ENCODE results near the gene TCTN1. TPM values are rescaled to one million over a fixed set of nuclear protein-coding genes. Genes with fewer than 3 reads are reported as not detected.

Gene TCTN1
- total and polyA plus RNA-seq, 2 of the 13 experiments (the other 11 are each of a cell fraction or from before 2014, with no cell fraction given): 13.6 to 16.0 TPM

DNA sequence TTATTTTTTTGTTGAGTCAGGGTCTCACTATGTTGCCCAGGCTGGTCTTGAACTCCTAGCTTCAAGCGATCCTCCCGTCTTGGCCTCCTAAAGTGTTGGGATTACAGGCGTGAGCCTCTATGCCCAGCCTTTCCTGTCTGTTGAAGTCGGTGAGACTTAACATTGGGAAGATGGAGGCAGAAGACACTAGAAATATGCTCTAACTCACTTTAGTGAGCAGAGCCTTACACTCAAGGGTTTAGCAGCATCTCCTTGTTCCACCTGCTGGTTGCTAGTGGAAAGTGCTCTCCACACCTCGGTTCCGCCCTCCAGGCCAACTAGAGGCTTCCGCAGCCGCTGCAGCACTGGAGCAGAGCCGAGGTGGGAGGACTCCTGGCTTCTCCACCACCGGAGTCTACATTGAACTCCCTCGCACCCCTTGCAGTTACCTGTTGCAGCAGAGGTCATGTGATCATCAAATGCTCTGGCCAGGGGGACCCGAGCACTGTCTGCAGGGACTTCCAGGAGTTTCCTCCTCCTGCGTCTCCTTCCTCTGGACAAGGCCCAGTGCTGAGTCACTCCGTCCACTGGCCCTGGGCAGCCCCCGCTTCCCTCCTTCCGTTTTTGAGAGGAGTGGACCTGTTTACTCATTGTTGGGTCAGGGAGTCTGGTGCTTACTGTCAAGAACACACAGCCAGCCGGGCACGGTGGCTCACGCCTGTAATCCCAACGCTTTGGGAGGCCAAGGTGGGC is 84.4 kb downstream of the TCTN1 start (continued):
- TF ChIP-seq NCOA2 (CRISPR knock-in tag; IDR thresholded peaks at IDR 0.05): 0 out of 2 replicates have a peak, but pooled peaks have one; percentile 10
- TF ChIP-seq, protein P1, sequence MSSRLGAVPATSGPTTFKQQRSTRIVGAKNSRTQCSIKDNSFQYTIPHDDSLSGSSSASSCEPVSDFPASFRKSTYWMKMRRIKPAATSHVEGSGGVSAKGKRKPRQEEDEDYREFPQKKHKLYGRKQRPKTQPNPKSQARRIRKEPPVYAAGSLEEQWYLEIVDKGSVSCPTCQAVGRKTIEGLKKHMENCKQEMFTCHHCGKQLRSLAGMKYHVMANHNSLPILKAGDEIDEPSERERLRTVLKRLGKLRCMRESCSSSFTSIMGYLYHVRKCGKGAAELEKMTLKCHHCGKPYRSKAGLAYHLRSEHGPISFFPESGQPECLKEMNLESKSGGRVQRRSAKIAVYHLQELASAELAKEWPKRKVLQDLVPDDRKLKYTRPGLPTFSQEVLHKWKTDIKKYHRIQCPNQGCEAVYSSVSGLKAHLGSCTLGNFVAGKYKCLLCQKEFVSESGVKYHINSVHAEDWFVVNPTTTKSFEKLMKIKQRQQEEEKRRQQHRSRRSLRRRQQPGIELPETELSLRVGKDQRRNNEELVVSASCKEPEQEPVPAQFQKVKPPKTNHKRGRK (CRISPR knock-in tag; IDR thresholded peaks at IDR 0.05): no peak
- no peak for TF ChIP-seq ZNF598 (CRISPR knock-in tag; IDR thresholded peaks at IDR 0.05; ENCODE audit: borderline replicate concordance)
- no peak for TF ChIP-seq BRD4 (CRISPR knock-in tag; IDR thresholded peaks at IDR 0.05)
- TF ChIP-seq FOXA3 (CRISPR knock-in tag; IDR thresholded peaks at IDR 0.05): no peak; the same call in 1 of the 2 replicates
- no peak for TF ChIP-seq ZNF367 (CRISPR knock-in tag; IDR thresholded peaks at IDR 0.05; ENCODE audit: borderline replicate concordance)
- no peak for TF ChIP-seq IRF2 (CRISPR knock-in tag; IDR thresholded peaks at IDR 0.05)
- no peak for TF ChIP-seq ZNF33A (CRISPR knock-in tag; IDR thresholded peaks at IDR 0.05; ENCODE audit: borderline replicate concordance)
- TF ChIP-seq, protein P2, sequence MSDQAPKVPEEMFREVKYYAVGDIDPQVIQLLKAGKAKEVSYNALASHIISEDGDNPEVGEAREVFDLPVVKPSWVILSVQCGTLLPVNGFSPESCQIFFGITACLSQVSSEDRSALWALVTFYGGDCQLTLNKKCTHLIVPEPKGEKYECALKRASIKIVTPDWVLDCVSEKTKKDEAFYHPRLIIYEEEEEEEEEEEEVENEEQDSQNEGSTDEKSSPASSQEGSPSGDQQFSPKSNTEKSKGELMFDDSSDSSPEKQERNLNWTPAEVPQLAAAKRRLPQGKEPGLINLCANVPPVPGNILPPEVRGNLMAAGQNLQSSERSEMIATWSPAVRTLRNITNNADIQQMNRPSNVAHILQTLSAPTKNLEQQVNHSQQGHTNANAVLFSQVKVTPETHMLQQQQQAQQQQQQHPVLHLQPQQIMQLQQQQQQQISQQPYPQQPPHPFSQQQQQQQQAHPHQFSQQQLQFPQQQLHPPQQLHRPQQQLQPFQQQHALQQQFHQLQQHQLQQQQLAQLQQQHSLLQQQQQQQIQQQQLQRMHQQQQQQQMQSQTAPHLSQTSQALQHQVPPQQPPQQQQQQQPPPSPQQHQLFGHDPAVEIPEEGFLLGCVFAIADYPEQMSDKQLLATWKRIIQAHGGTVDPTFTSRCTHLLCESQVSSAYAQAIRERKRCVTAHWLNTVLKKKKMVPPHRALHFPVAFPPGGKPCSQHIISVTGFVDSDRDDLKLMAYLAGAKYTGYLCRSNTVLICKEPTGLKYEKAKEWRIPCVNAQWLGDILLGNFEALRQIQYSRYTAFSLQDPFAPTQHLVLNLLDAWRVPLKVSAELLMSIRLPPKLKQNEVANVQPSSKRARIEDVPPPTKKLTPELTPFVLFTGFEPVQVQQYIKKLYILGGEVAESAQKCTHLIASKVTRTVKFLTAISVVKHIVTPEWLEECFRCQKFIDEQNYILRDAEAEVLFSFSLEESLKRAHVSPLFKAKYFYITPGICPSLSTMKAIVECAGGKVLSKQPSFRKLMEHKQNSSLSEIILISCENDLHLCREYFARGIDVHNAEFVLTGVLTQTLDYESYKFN (CRISPR knock-in tag; conservative IDR thresholded peaks at IDR 0.05): no peak
- TF ChIP-seq, protein P3, sequence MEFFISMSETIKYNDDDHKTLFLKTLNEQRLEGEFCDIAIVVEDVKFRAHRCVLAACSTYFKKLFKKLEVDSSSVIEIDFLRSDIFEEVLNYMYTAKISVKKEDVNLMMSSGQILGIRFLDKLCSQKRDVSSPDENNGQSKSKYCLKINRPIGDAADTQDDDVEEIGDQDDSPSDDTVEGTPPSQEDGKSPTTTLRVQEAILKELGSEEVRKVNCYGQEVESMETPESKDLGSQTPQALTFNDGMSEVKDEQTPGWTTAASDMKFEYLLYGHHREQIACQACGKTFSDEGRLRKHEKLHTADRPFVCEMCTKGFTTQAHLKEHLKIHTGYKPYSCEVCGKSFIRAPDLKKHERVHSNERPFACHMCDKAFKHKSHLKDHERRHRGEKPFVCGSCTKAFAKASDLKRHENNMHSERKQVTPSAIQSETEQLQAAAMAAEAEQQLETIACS (CRISPR knock-in tag; IDR thresholded peaks at IDR 0.05): no peak
- TF ChIP-seq ZNF660 (CRISPR knock-in tag; IDR thresholded peaks at IDR 0.05; ENCODE audit: borderline replicate concordance, low read depth): no peak
- no peak for TF ChIP-seq HDAC6 (IDR thresholded peaks at IDR 0.05; ENCODE audit: low read depth, low read length)
- no peak for TF ChIP-seq TBL1XR1 (IDR thresholded peaks at IDR 0.05; ENCODE audit: borderline replicate concordance, low read length, partially characterized antibody)
- TF ChIP-seq ZNF253 (CRISPR knock-in tag; IDR thresholded peaks at IDR 0.05; ENCODE audit: borderline replicate concordance): no peak
- no peak for TF ChIP-seq ZBTB8A (CRISPR knock-in tag; IDR thresholded peaks at IDR 0.05; ENCODE audit: borderline replicate concordance, low read depth)
- TF ChIP-seq, protein P4, sequence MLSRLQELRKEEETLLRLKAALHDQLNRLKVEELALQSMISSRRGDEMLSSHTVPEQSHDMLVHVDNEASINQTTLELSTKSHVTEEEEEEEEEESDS (CRISPR knock-in tag; IDR thresholded peaks at IDR 0.05; ENCODE audit: borderline replicate concordance): no peak
- TF ChIP-seq NR1H2 (CRISPR knock-in tag; IDR thresholded peaks at IDR 0.05; ENCODE audit: borderline replicate concordance, low read depth): no peak
- TF ChIP-seq, protein P5, sequence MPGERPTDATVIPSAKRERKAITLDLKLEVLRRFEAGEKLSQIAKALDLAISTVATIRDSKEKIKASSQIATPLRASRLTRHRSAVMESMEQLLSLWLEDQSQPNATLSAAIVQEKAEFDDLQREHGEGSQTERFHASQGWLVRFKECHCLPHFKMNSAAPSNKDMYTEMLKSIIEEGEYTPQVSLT (CRISPR knock-in tag; IDR thresholded peaks at IDR 0.05; ENCODE audit: borderline replicate concordance, low read depth): no peak
- TF ChIP-seq, protein P6, sequence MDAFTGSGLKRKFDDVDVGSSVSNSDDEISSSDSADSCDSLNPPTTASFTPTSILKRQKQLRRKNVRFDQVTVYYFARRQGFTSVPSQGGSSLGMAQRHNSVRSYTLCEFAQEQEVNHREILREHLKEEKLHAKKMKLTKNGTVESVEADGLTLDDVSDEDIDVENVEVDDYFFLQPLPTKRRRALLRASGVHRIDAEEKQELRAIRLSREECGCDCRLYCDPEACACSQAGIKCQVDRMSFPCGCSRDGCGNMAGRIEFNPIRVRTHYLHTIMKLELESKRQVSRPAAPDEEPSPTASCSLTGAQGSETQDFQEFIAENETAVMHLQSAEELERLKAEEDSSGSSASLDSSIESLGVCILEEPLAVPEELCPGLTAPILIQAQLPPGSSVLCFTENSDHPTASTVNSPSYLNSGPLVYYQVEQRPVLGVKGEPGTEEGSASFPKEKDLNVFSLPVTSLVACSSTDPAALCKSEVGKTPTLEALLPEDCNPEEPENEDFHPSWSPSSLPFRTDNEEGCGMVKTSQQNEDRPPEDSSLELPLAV (CRISPR knock-in tag; conservative IDR thresholded peaks at IDR 0.05; ENCODE audit: low read depth): no peak
- no peak for TF ChIP-seq ZNF878 (CRISPR knock-in tag; IDR thresholded peaks at IDR 0.05)
- TF ChIP-seq ZNF12 (CRISPR knock-in tag; IDR thresholded peaks at IDR 0.05): no peak
